Mesendoderm (in vitro differentiated cells): ENCODE measurements around the gene CD200.

Source experiments
- DNase-seq: peaks from one replicate; pipeline ENCODE4 v3.0.0; 2013
- H2AK5ac ChIP-seq: 2 replicates; pipeline ENCODE4 v1.6.1; 2013; ENCODE audit warnings: low read length, inconsistent platforms
- H2BK120ac ChIP-seq: 2 replicates; pipeline ENCODE4 v1.6.1; 2013; ENCODE audit warnings: low read depth, mild to moderate bottlenecking, low read length, moderate library complexity, mixed read lengths
- H2BK15ac ChIP-seq: replicated peaks from 2 replicates; pipeline ENCODE4 v1.6.1; 2013; ENCODE audit warnings: low read depth, mild to moderate bottlenecking, moderate library complexity
- H2BK5ac ChIP-seq: 2 replicates; pipeline ENCODE4 v1.6.1; 2013; ENCODE audit warnings: low read length, inconsistent platforms
- H3K18ac ChIP-seq: 2 replicates; pipeline ENCODE4 v1.6.1; 2013; ENCODE audit warnings: mild to moderate bottlenecking, low read length, mixed read lengths
- H3K23ac ChIP-seq: one replicate; pipeline ENCODE4 v1.6.1; 2013; ENCODE audit warnings: low read length
- H3K27ac ChIP-seq: 2 replicates; pipeline ENCODE4 v1.5.1; 2013; ENCODE audit warnings: low read depth, mild to moderate bottlenecking, inconsistent platforms, low read length, moderate library complexity
- H3K27me3 ChIP-seq: 2 replicates; pipeline ENCODE4 v1.6.1; 2013; ENCODE audit warnings: low read length, control low read depth, mild to moderate bottlenecking, inconsistent platforms; ENCODE audit not compliant: insufficient read depth, poor library complexity
- H3K36me3 ChIP-seq: 2 replicates; pipeline ENCODE4 v1.6.1; 2013; ENCODE audit warnings: low read length, inconsistent platforms; ENCODE audit not compliant: control insufficient read depth, insufficient read depth
- H3K4ac ChIP-seq: one replicate; pipeline ENCODE4 v1.6.1; 2013; ENCODE audit warnings: low read depth, mild to moderate bottlenecking, low read length, moderate library complexity
- H3K4me1 ChIP-seq: 2 replicates; pipeline ENCODE4 v1.6.1; 2013; ENCODE audit warnings: low read depth, low read length, inconsistent platforms; ENCODE audit not compliant: control insufficient read depth
- H3K4me2 ChIP-seq: 2 replicates; pipeline ENCODE4 v1.6.1; 2013; ENCODE audit warnings: low read length
- H3K4me3 ChIP-seq: 2 replicates; pipeline ENCODE4 v1.5.1; 2013; ENCODE audit warnings: mild to moderate bottlenecking, low read length
- H3K56ac ChIP-seq: one replicate; pipeline ENCODE4 v1.6.1; 2013; ENCODE audit warnings: low read length
- H3K79me1 ChIP-seq: 2 replicates; pipeline ENCODE4 v1.6.1; 2013; ENCODE audit warnings: low read length, inconsistent platforms
- H3K79me2 ChIP-seq: 2 replicates; pipeline ENCODE4 v1.6.1; 2013; ENCODE audit warnings: mild to moderate bottlenecking, low read length; ENCODE audit not compliant: control insufficient read depth, insufficient read depth
- H3K9ac ChIP-seq: 2 replicates; pipeline ENCODE4 v1.6.1; 2013; ENCODE audit warnings: low read length, inconsistent platforms
- H4K5ac ChIP-seq: one replicate; pipeline ENCODE4 v1.6.1; 2013; ENCODE audit warnings: low read length
- H4K8ac ChIP-seq: one replicate; pipeline ENCODE4 v1.6.1; 2013; ENCODE audit warnings: low read depth, mild to moderate bottlenecking, control low read depth, low read length, moderate library complexity
- WGBS: extraction: QIAGEN DNeasy Blood & Tissue Kit; methylation state at CpG from one replicate; pipeline ENCODE4 v1.1.7; 2013; ENCODE audit warnings: low lambda C conversion rate, missing lambda C conversion rate; ENCODE audit not compliant: insufficient coverage; ENCODE audit errors: extremely low coverage; 5-methylcytosine and 5-hydroxymethylcytosine counted together

CD200 gene

GRCh38 chr3:112364291-112364690 lies 31.3 kb downstream of the CD200 start:
- no CpG with 5 or more reads among the region's 1 CpG for WGBS
- Histone ChIP-seq H3K27ac (no peak overlapping the region), H2BK5ac (no peak overlapping the region), H3K4me1 (no peaks in the 10 kb centered on the region), H3K9ac (no peak overlapping the region), H3K4me3 (no peak overlapping the region), H3K4ac (no peak overlapping the region), H3K27me3 (no peaks in the 10 kb centered on the region), H3K79me2 (no peaks in the 10 kb centered on the region), H3K79me1 (no peaks in the 10 kb centered on the region), H2BK120ac (no peak overlapping the region), H2BK15ac (no peak overlapping the region), H3K18ac (no peak overlapping the region), H2AK5ac (no peak overlapping the region), H3K23ac (no peak overlapping the region), H4K5ac (no peak overlapping the region), H3K36me3 (peaks cover 3% of the 10 kb centered on the region), H4K8ac (no peak overlapping the region), H3K4me2 (no peak overlapping the region), H3K56ac (no peak overlapping the region)
- no peak for DNase-seq

- H3K27ac ChIP-seq = no peak overlapping the region
- no peak overlapping the region for H3K4ac ChIP-seq
- no peaks in the 10 kb centered on the region for H3K79me1 ChIP-seq
- H2BK5ac ChIP-seq = no peak overlapping the region
- H2BK120ac ChIP-seq = no peak overlapping the region
- no peaks in the 10 kb centered on the region for H3K79me2 ChIP-seq
- H3K56ac ChIP-seq = no peak overlapping the region
- H3K9ac ChIP-seq = no peak overlapping the region
- H2BK15ac ChIP-seq = no peak overlapping the region
- peaks cover 3% of the 10 kb centered on the region for H3K36me3 ChIP-seq
- no peak overlapping the region for H3K23ac ChIP-seq
- H3K27me3 ChIP-seq = no peaks in the 10 kb centered on the region
- no peak overlapping the region for H4K5ac ChIP-seq
- DNase-seq = no peak
- no peak overlapping the region for H3K4me3 ChIP-seq
- no peaks in the 10 kb centered on the region for H3K4me1 ChIP-seq
- no peak overlapping the region for H3K4me2 ChIP-seq
- no CpG with 5 or more reads among the region's 2 CpGs for WGBS
- H4K8ac ChIP-seq = no peak overlapping the region
- H3K18ac ChIP-seq = no peak overlapping the region
- H2AK5ac ChIP-seq = no peak overlapping the region
These were observed 32.1 kb downstream of the CD200 start for GRCh38 chr3:112365035-112365434.

DNA sequence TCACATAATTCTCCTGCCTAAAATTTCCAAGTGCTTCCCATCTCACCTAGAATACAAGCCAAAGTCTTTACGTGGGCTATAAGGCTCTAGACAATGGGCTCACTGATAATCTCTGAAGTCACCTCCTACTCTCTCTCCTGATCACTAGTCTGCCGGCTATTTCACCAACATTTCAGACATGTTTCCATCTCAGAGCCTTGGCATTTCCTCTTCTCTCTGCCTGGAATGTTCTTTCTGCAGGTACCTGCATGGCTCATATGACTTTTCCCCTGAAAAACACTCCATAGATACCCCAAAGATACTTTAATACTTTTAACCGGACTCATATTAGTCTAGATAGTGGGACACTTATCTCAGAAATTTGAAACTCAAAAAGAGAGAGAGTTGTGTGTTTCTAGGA lies 32.7 kb downstream of the CD200 start:
- no peak overlapping the region for H2BK15ac ChIP-seq
- H2BK5ac ChIP-seq = no peak overlapping the region
- peak; percentile 75 for DNase-seq
- no peak overlapping the region for H3K4me2 ChIP-seq
- no peaks in the 10 kb centered on the region for H3K27me3 ChIP-seq
- no peak overlapping the region for H3K18ac ChIP-seq
- no peaks in the 10 kb centered on the region for H3K79me1 ChIP-seq
- no peak overlapping the region for H3K56ac ChIP-seq
- H3K4me3 ChIP-seq = no peak overlapping the region
- H2AK5ac ChIP-seq = no peak overlapping the region
- H3K4me1 ChIP-seq = no peaks in the 10 kb centered on the region
- peaks cover 3% of the 10 kb centered on the region for H3K36me3 ChIP-seq
- H3K4ac ChIP-seq = no peak overlapping the region
- no peaks in the 10 kb centered on the region for H3K79me2 ChIP-seq
- WGBS = no CpG with 5 or more reads among the region's 3 CpGs
- H3K23ac ChIP-seq = no peak overlapping the region
- no peak overlapping the region for H4K8ac ChIP-seq
- no peak overlapping the region for H3K27ac ChIP-seq
- H4K5ac ChIP-seq = no peak overlapping the region
- no peak overlapping the region for H2BK120ac ChIP-seq
- no peak overlapping the region for H3K9ac ChIP-seq

GRCh38 chr3:112366522-112366921 lies 33.6 kb downstream of the CD200 start:
- no peak overlapping the region for H2BK15ac ChIP-seq
- no peak overlapping the region for H3K4me3 ChIP-seq
- no CpG with 5 or more reads among the region's 3 CpGs for WGBS
- DNase-seq = no peak
- no peak overlapping the region for H4K8ac ChIP-seq
- no peaks in the 10 kb centered on the region for H3K79me2 ChIP-seq
- no peak overlapping the region for H3K18ac ChIP-seq
- H2AK5ac ChIP-seq = no peak overlapping the region
- H3K23ac ChIP-seq = no peak overlapping the region
- peaks cover 2% of the 10 kb centered on the region for H3K36me3 ChIP-seq
- no peaks in the 10 kb centered on the region for H3K27me3 ChIP-seq
- H3K4ac ChIP-seq = no peak overlapping the region
- no peak overlapping the region for H3K9ac ChIP-seq
- no peaks in the 10 kb centered on the region for H3K4me1 ChIP-seq
- no peaks in the 10 kb centered on the region for H3K79me1 ChIP-seq
- H3K56ac ChIP-seq = no peak overlapping the region
- no peak overlapping the region for H2BK120ac ChIP-seq
- no peak overlapping the region for H2BK5ac ChIP-seq
- H3K27ac ChIP-seq = no peak overlapping the region
- no peak overlapping the region for H4K5ac ChIP-seq
- no peak overlapping the region for H3K4me2 ChIP-seq

DNA sequence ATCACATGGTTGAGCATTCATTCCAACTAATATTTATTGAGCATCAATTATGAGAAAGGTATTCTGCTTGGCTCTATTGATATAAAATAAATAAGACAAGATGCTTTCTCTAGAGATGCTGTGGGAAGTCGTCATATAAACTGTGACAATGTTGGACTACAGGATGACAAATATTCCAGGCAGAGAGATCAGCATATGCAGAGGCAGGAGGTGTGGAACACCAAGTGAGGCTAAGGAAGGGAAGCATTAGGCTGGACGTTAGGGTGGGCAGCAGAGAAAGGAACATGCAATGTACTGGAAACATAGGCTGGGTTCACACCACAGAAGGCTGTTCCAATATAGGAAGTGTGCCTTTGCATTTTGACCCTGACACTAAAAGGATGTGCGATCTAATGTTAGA lies 38.6 kb downstream of the CD200 start:
- Histone ChIP-seq H4K5ac (no peak overlapping the region), H3K4me1 (no peaks in the 10 kb centered on the region), H3K36me3 (no peaks in the 10 kb centered on the region), H3K27me3 (no peaks in the 10 kb centered on the region), H2BK5ac (no peak overlapping the region), H3K56ac (no peak overlapping the region), H2BK15ac (no peak overlapping the region), H3K4me3 (no peak overlapping the region), H3K27ac (no peak overlapping the region), H3K4me2 (no peak overlapping the region), H3K79me1 (no peaks in the 10 kb centered on the region), H2AK5ac (no peak overlapping the region), H4K8ac (no peak overlapping the region), H3K79me2 (no peaks in the 10 kb centered on the region), H3K18ac (no peak overlapping the region), H3K23ac (no peak overlapping the region), H3K9ac (no peak overlapping the region), H2BK120ac (no peak overlapping the region), H3K4ac (no peak overlapping the region)
- DNase-seq = no peak
- WGBS = no CpG with 5 or more reads among the region's 3 CpGs

GRCh38 chr3:112372396-112372795 lies 39.4 kb downstream of the CD200 start:
- H3K27ac ChIP-seq = no peak overlapping the region

More at GRCh38 chr3:112372396-112372795, 39.4 kb downstream of the CD200 start:
- H3K4me2 ChIP-seq = no peak overlapping the region
- no peaks in the 10 kb centered on the region for H3K4me1 ChIP-seq
- H3K4ac ChIP-seq = no peak overlapping the region
- no peak for DNase-seq
- H3K27me3 ChIP-seq = no peaks in the 10 kb centered on the region
- H3K4me3 ChIP-seq = no peak overlapping the region
- no peak overlapping the region for H3K56ac ChIP-seq
- H3K79me2 ChIP-seq = no peaks in the 10 kb centered on the region
- no peak overlapping the region for H4K5ac ChIP-seq
- H2BK120ac ChIP-seq = no peak overlapping the region
- no peak overlapping the region for H2BK5ac ChIP-seq
- H2AK5ac ChIP-seq = no peak overlapping the region
- no peak overlapping the region for H3K9ac ChIP-seq
- H3K36me3 ChIP-seq = no peaks in the 10 kb centered on the region
- no peaks in the 10 kb centered on the region for H3K79me1 ChIP-seq
- H3K23ac ChIP-seq = no peak overlapping the region
- H3K18ac ChIP-seq = peak overlapping the region; percentile 28
- WGBS = no CpG with 5 or more reads among the region's 1 CpG
- no peak overlapping the region for H4K8ac ChIP-seq
- H2BK15ac ChIP-seq = no peak overlapping the region
